HG02884 (cell line): ENCODE results near the gene FDXR.
"Not testable (repeated sequence)": the region's sequence is repeated elsewhere in the genome, so short reads cannot be mapped to it uniquely, and the experiment has no call there.

Experiments used
- ATAC-seq: cut with Tn5 transposase; IDR thresholded peaks from one replicate; pipeline ENCODE4 v1.9.1; 2021; ENCODE audit warnings: mild to moderate bottlenecking, moderate library complexity; ENCODE audit not compliant: unreplicated experiment

FDXR gene

DNA sequence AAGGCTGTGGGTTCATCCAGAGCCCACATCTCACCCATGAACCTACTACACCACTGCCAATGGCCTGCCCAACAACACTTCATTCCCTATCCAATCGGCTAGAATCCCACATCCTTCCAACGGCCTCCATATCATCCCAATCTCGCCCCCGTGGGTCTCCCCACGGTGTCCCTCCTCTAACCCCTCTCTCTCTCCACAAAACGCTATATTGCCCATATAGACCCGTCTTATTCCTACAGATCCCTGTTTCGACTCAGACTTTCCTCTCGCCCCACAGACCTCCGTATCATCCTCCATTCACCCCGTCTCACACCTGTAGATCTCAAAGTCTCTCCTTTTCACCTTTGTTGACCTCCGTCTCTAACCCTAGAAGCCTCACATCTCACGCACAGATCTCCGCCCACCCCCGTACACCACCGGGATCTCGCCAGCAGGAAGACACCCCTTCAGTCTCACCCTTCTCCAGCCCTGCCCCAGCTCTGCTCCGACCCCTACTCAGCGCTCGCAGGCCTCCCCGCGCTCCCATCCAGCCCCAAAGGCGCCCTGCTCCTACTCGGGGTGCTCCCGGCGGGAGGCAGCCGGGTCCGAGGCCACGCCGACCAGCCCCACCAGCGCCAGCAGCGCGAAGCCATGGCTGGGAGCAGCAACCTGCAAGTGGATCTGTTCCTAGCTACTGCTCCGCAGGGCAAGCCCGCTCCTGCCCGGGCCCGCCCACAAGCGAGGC, at the start of gene FDXR:
Gene FDXR (minus strand): TSS at position 682 of the 724 bp plus-strand sequence. CDS start 50 bp downstream, at position 632.
- ATAC-seq = peak; percentile 13

GRCh38 chr17:74922172-74922571, 49.4 kb upstream of the FDXR start:
- no peak for ATAC-seq

- no peak for ATAC-seq
Observed at GRCh38 chr17:74921769-74922168, 49.0 kb upstream of the FDXR start.

DNA sequence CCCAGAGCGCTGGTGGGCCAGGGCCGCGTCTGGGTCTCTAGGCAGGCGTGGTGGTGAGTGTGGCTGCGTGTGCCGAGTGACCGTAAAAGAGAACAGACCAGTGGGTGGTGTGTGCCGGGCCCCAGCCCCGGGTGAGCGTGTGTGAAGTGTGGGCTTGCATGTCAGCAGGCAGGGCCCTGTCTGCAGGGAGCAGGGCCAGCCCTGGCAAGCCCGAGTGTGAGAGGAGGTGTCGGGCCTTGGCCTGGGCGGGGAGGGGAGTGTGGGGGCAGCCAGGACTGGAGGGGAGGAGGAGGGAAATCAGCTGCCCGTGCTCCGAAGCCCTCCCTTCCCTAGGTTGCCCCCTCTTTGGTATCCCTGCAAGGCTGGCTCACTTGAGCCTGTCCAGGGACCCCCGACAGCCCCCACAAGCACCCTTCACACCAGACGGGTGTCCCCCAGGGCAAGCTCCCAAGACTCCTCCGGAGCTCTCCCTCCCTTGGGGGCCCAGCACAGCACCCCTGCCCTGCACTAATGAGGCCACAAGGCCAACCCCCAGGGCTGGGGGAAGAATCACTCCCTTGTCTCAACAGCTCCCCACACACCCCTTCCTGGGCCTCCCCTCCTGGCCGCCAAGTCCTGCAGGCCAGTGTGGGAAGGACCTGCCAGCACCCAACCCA, 48.4 kb upstream of the FDXR start:
- ATAC-seq = no peak

DNA sequence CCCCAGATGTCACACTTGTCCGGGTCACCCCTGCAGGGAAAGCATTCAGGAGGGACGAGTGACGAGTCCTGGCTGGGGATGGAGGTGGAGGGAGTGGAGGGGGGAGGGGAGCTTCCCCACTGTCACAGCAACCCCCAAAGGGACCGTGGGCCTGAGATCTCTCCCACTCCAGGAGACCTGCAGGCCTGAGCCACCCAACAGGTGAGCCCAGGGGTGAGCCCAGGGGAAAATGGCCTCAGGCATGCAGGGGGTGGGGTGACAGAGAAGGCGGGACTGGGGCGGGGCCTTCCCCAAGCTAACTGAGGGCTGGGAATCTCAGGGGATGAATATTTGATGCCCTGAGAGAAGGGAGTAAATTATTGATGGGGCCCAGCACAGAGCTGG, 47.8 kb upstream of the FDXR start:
- no peak for ATAC-seq

- no peak for ATAC-seq
Observed at GRCh38 chr17:74920306-74920620, 47.5 kb upstream of the FDXR start.

DNA sequence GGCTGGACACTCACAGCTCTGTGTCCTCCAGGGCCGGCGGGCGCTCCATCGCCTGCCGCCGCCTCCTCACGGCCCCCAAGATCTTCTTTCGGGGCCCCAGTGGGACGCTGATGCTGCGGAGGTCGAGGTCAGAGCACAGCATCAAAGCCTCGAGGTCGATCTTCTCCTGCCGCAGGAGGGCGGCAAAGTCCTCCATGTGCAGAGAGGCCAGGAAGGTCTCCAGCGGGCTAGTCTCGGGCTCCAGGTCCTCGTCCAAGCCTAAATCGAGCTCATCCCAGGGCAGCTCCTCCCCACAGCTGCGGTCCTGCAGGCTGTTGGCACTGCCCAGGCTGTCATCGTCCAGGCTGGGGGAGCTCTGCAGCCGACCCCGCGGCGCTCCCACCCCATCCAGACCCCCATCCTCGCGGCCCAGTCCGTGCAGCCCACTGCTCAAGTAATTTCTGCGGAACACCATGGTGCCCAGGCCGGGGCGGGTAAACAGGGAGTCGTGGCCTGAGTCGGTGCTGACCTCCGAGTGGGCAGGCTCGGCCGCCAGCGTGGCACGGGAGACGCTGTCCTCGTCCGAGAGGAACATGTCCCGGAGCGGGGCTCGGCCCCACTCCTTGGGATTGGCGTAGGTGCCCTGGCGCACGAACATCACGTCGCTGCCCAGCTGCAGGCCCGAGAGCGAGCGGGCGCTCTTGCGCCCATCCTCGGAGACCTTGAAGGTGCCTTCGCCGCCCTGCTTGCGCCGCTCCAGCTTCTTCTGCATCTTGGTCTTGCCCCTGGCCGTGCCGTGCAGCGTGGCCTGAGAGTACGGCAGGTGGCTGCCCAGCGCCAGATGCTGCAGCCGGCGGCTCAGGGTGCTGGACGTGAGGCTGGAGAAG, 46.9 kb upstream of the FDXR start:
- ATAC-seq = no peak

DNA sequence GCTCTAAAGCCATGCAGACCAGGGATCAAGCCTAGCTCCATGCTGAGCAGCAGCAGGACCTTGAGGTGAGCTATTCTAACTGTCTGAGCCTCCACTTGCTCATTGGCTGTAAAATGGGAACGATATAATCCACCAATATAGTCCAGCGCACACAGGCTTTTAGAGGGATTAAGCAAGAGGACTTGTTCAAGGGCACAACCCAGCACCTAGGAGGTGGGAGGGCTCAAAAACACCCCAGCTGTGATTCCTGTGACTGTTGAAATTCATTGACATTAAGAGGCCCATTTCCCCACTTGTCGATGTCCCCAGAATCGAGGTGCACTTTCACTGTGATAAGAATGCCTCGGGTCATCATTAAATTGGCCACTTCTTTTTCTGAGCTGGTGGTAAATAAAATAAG, 46.1 kb upstream of the FDXR start:
- ATAC-seq = no peak

DNA sequence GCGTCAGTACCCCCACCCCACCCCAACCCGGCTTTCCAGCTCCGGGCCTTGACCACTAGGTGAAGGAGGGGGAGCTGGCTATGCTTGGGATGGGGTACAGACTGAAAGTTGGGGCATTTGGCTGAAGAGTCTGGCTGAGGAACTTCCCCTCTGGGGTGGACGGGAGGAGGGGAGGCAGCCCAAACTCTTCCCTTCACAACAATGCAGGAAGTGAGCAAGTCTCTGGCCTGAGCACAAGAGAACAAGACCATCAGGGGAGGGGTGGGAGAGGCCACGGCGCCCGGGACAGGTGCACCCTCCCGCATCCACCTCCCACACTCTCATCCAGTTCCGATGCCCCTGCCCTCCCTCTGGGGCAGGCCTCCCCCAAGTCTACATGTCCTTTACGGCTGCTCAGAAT, 44.6 kb upstream of the FDXR start:
- no peak for ATAC-seq

DNA sequence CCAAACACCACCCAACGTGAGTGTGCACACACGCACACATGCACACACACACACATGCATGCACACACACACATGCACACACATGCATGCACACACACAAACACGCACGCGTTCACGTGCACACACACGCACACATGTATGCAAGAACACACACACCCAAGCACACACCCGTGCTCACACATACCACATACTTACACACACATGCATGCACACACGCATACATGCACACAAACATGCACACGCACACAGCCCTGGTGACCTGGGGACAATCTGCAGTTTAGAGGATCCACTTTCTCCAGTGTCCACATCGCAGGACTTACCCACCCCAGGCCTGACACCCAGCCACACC, 44.0 kb upstream of the FDXR start:
- ATAC-seq = no peak

- ATAC-seq = no peak
Observed at GRCh38 chr17:74916136-74916850, 43.5 kb upstream of the FDXR start.

GRCh38 chr17:74911423-74911822, 38.6 kb upstream of the FDXR start:
- ATAC-seq = not testable (repeated sequence)

DNA sequence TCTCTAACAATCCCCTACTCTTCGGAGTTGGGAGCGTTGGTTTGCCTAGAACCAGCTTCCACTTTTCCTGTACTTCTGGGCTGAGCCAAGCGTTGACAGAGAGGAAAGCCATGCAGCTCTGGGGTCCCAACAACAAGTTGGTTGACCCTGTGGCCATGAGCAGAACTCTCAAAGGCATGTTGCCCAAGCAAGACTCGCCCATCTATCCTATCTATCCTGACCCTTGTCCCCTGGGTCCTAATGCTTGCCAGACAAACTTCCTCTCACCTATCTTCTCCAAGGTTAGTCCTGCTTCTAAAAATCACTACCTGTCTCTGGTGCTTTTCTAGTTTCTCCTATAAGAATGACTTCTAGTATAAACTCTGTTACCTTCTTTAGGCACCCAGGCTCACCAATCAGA, 36.3 kb upstream of the FDXR start:
- ATAC-seq = not testable (repeated sequence)

GRCh38 chr17:74907012-74907411, 34.2 kb upstream of the FDXR start:
- ATAC-seq = no peak

- ATAC-seq = not testable (repeated sequence)
Observed at GRCh38 chr17:74906214-74906793, 33.5 kb upstream of the FDXR start.

GRCh38 chr17:74904687-74905409, 32.1 kb upstream of the FDXR start:
- ATAC-seq = no peak

DNA sequence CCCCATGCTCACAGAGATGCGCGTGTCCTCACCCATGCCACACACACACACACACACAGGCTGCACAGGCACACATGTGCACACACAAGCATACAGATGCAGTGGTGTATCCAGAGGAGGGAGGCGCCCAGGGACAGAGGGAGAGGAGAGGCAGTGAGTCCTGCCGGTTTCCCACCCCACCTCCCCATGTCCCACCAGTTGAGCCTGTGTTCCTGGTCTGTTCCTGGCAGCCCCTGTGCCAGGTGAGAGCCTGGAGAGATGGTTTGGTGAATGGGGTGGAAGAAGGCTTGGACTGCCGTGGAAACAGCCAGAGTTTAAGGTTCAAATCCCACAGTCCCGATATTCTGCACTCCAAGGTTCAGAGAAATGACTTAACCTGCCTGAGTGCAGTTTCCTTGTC, 30.9 kb upstream of the FDXR start:
- ATAC-seq = no peak

- no peak for ATAC-seq
Observed at GRCh38 chr17:74903034-74903433, 30.2 kb upstream of the FDXR start.

DNA sequence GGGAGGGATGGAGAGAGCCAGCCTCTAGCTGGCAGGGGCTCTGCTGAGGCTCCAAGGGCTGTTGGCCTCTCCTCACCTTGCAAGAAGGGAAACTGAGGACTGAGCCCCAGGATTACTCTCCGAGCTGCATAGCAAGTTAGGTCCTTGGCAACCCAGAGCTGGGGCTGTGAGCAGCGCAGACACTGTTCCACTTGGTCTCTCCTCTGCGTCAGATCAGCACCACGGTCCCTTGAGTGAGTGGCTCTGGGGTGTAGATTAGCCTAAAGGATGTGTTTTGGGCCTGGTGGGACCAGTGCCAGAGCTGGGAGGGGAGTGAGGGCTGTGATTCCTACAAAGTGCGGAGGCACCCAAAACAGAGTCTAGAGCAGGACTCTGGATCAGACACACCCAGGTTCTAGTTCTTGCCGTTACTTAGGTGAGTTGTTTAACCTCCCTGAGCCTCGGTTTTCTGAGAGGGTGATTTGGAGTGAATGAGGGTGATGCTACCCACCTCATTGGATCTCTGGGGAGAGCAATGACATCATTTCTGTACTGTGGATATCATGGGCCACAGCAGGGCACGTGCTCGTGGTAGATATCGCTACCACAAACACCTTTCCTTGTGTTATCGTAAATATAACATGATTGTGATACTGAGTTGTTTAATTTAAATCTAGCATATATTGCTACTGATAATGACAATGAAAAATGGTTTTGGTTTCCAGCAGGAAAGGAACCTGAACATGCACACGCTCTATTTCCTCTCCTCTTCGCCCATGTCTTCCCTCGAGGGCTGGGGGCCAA, 28.8 kb upstream of the FDXR start:
- ATAC-seq = no peak

DNA sequence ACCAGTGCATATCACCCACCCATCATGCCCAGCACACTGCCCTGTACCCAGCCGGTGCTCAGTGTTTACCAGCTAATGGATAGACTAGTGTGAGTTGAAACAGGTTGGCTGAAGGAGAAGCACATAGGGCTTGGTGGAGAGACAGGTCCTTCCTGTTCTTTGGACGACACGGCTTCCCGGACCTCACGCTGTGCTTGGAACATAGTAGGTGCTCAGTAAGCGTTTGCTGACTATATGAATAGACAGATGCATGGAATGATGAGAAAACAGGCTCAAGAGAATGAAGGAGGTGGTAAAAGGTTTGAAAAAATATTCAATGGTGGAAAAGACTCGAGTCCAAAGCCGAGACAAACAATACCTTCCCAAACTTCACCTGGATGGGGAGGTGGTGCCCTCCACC, 27.4 kb upstream of the FDXR start:
- ATAC-seq = no peak
